Measurements from ENCODE around the gene B4GALT3.

The B4GALT3 gene

DNA sequence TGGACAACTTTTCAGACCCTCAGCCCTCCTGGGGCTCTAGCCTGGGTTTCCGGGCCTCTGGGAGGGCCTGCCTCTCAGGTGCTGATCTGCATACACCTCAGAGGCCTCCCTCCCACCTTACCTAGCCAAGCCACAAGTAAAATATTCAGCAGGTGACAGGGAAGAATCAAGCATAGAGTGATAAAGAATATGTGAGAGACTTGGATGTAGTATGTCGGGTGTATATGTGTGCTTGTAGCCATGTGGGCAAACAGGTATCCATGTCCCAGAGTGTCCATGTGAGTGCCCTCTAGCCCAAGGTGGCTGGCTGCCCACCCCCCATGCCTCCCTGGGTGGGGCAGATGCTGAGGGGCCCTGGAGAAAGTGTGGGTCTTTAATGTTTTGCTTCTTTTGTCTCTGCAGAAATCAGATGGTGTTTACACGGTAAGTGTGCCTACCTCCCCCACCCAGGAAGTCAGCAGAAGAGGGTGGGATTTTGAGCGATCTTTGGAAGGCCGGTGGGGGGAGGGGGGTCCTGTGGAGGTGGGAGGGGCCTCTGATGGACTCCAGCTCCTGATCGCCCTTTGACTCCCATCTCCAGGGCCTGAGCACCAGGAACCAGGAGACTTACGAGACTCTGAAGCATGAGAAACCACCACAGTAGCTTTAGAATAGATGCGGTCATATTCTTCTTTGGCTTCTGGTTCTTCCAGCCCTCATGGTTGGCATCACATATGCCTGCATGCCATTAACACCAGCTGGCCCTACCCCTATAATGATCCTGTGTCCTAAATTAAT, 41.2 kb upstream of the B4GALT3 start:
- H3K36me3 ChIP-seq (ENCODE audit: control insufficient read depth, low read depth, low read length): peaks cover 14% of the 10 kb centered on the region
- no peak overlapping the region for H3K9ac ChIP-seq (ENCODE audit: low read length)
- H3K9me3 ChIP-seq (ENCODE audit: control insufficient read depth, low read depth, low read length): no peaks in the 10 kb centered on the region
- no peak overlapping the region for H3K27ac ChIP-seq (ENCODE audit: low read length)
- no peaks in the 10 kb centered on the region for H3K27me3 ChIP-seq (ENCODE audit: control insufficient read depth, insufficient read depth, low read length)
- H3K4me3 ChIP-seq (ENCODE audit: low read length): no peak overlapping the region
- peaks cover 13% of the 10 kb centered on the region for H3K4me1 ChIP-seq (ENCODE audit: control insufficient read depth, low read depth, low read length)

DNA sequence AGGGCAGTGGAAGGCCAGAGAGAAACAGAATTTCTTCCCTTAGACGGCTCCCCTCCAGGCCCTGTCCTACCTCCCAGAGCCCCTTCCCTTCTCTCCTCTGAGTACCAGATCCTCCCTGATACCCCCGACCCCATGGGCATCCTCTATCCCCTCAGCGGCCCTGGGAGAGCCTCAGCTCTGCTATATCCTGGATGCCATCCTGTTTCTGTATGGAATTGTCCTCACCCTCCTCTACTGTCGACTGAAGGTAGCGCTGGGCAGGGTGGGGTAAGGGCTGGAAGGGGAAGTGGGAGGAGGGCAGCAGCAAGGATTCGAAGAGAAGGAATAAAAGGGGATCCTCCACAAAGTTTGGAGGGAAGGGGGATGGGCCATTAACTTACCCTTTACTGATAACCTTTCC, 40.5 kb upstream of the B4GALT3 start:
- no peaks in the 10 kb centered on the region for H3K9me3 ChIP-seq (ENCODE audit: control insufficient read depth, low read depth, low read length)
- no peaks in the 10 kb centered on the region for H3K27me3 ChIP-seq (ENCODE audit: control insufficient read depth, insufficient read depth, low read length)
- H3K4me3 ChIP-seq (ENCODE audit: low read length): no peak overlapping the region
- peaks cover 21% of the 10 kb centered on the region for H3K36me3 ChIP-seq (ENCODE audit: control insufficient read depth, low read depth, low read length)
- H3K27ac ChIP-seq (ENCODE audit: low read length): no peak overlapping the region
- no peak overlapping the region for H3K9ac ChIP-seq (ENCODE audit: low read length)
- H3K4me1 ChIP-seq (ENCODE audit: control insufficient read depth, low read depth, low read length): peaks cover 13% of the 10 kb centered on the region

DNA sequence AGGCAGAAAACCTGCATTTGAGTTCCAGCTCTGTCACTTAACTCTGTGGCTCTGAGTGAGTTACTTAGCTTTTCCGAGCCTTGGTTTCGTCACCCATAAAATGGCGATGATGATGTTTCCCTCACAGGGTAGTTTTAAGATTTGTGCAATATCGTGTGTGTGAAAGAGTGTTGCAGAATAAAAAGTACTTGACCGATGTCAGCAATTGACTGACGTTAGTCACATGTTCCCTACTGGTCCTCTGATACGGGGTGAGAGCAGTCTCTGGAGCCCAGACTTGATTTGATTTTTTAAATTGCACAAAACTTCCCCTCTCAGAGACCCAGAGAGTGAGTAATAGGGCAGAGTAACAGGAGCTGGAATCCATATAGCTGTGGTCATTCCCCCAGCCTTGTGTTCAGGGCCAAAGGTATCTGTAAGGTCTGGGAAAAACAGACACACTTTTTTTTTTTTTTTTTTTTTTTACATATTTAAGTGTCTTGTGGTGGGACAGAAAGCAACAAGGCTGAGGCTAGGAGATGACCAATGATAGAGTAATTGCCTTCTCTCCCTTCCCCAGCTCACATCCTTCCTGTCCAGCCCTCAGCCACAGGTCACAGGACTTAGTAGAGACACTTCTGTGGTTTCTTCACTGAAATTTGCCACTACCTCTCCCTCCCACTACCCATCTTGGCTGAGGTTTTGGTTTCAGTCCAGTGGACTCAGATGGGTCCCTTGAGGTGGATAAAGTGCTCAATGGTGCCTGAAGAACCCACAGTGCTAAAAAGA, 39.8 kb upstream of the B4GALT3 start:
- no peaks in the 10 kb centered on the region for H3K9me3 ChIP-seq (ENCODE audit: control insufficient read depth, low read depth, low read length)
- H3K36me3 ChIP-seq (ENCODE audit: control insufficient read depth, low read depth, low read length): peaks cover 28% of the 10 kb centered on the region
- no peak overlapping the region for H3K4me3 ChIP-seq (ENCODE audit: low read length)
- H3K27ac ChIP-seq (ENCODE audit: low read length): no peak overlapping the region
- H3K4me1 ChIP-seq (ENCODE audit: control insufficient read depth, low read depth, low read length): peaks cover 13% of the 10 kb centered on the region
- H3K9ac ChIP-seq (ENCODE audit: low read length): no peak overlapping the region
- H3K27me3 ChIP-seq (ENCODE audit: control insufficient read depth, insufficient read depth, low read length): no peaks in the 10 kb centered on the region

GRCh38 chr1:161215076-161215475, 37.8 kb upstream of the B4GALT3 start, which contains the start of gene FCER1G:
TSS of gene FCER1G (plus strand) at chr1:161215295. CDS start at chr1:161215322, 27 bp downstream.
- H3K4me3 ChIP-seq (ENCODE audit: low read length): no peak within 1 kb of the TSS
- no peak within 1 kb of the TSS for H3K27ac ChIP-seq (ENCODE audit: low read length)
- H3K4me1 ChIP-seq (ENCODE audit: control insufficient read depth, low read depth, low read length): peaks cover 14% of the 10 kb centered on the region
- H3K27me3 ChIP-seq (ENCODE audit: control insufficient read depth, insufficient read depth, low read length): no peaks in the 10 kb centered on the region
- peaks cover 47% of the 10 kb centered on the region for H3K36me3 ChIP-seq (ENCODE audit: control insufficient read depth, low read depth, low read length)
- no peak within 1 kb of the TSS for H3K9ac ChIP-seq (ENCODE audit: low read length)
- no peaks in the 10 kb centered on the region for H3K9me3 ChIP-seq (ENCODE audit: control insufficient read depth, low read depth, low read length)

DNA sequence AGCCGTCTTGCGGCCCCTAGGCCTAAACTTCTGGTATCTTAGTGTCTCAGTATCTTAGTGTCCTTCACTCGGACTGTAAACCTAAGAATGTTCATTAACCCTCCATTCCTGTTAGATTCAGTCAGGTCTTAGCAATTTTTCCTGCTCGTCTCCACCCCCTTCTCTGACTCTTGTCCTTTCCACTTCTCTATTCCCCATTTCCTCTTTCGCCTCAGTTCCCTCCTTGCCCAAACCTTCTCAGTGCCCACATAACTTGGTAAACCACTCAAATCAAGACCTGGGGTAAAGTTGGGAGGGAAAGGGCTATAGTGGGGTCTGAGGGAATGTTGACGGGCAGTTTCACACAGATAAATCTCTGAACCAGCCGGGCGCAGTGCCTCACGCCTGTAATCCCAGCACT, 37.1 kb upstream of the B4GALT3 start:
- no peaks in the 10 kb centered on the region for H3K9me3 ChIP-seq (ENCODE audit: control insufficient read depth, low read depth, low read length)
- no peak overlapping the region for H3K4me3 ChIP-seq (ENCODE audit: low read length)
- no peaks in the 10 kb centered on the region for H3K27me3 ChIP-seq (ENCODE audit: control insufficient read depth, insufficient read depth, low read length)
- peaks cover 16% of the 10 kb centered on the region for H3K4me1 ChIP-seq (ENCODE audit: control insufficient read depth, low read depth, low read length)
- no peak overlapping the region for H3K27ac ChIP-seq (ENCODE audit: low read length)
- H3K36me3 ChIP-seq (ENCODE audit: control insufficient read depth, low read depth, low read length): peaks cover 53% of the 10 kb centered on the region
- H3K9ac ChIP-seq (ENCODE audit: low read length): no peak overlapping the region

DNA sequence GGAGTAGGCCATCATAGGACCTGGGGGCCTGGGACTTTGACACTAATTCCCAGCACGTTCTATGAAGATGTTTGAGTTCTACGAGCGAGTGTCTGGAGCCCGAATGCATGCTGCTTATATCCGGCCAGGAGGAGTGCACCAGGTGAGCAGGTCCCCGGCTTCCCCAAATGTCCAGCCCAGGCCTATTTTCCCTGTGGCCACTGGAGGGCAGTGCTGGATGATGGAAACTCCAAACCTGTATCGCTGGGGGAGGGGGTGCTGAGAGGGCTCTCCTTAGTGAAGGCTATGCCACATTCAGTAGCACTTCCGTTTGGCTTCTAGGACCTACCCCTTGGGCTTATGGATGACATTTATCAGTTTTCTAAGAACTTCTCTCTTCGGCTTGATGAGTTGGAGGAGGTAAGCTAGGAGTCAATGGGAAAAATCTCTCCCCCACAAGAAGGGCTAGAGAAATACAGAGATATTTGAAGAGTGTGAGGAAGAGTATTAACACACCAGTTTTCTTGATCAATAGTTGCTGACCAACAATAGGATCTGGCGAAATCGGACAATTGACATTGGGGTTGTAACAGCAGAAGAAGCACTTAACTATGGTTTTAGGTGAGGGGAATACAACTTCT, 32.6 kb upstream of the B4GALT3 start:
- H3K36me3 ChIP-seq (ENCODE audit: control insufficient read depth, low read depth, low read length): peaks cover 71% of the 10 kb centered on the region
- peaks cover 3% of the 10 kb centered on the region for H3K4me1 ChIP-seq (ENCODE audit: control insufficient read depth, low read depth, low read length)
- no peaks in the 10 kb centered on the region for H3K27me3 ChIP-seq (ENCODE audit: control insufficient read depth, insufficient read depth, low read length)
- no peak overlapping the region for H3K9ac ChIP-seq (ENCODE audit: low read length)
- no peaks in the 10 kb centered on the region for H3K9me3 ChIP-seq (ENCODE audit: control insufficient read depth, low read depth, low read length)
- H3K27ac ChIP-seq (ENCODE audit: low read length): no peak overlapping the region
- H3K4me3 ChIP-seq (ENCODE audit: low read length): no peak overlapping the region

DNA sequence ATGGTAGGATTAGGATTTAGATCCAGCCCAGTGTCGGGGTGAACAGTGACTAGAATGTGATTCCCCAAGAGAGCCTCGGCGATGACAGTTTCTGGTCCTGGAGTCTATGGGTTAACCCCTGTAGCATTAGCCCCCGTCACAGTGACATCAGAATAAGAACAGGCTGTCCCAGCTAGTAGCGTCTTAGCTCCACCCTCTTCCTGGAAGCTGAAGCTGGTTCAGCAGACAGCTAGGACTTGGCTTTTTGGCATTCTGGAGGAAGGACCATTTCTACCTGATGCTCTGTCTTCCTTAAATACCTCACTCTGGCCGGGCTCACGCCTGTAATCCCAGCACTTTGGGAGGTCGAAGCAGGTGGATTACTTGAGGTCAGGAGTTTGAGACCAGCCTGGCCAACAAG, 29.9 kb upstream of the B4GALT3 start:
- Histone ChIP-seq H3K36me3 (ENCODE audit: control insufficient read depth, low read depth, low read length) (peaks cover 54% of the 10 kb centered on the region), H3K4me1 (ENCODE audit: control insufficient read depth, low read depth, low read length) (peaks cover 3% of the 10 kb centered on the region), H3K9ac (ENCODE audit: low read length) (no peak overlapping the region), H3K27ac (ENCODE audit: low read length) (no peak overlapping the region), H3K9me3 (ENCODE audit: control insufficient read depth, low read depth, low read length) (no peaks in the 10 kb centered on the region), H3K4me3 (ENCODE audit: low read length) (no peak overlapping the region), H3K27me3 (ENCODE audit: control insufficient read depth, insufficient read depth, low read length) (no peaks in the 10 kb centered on the region)

DNA sequence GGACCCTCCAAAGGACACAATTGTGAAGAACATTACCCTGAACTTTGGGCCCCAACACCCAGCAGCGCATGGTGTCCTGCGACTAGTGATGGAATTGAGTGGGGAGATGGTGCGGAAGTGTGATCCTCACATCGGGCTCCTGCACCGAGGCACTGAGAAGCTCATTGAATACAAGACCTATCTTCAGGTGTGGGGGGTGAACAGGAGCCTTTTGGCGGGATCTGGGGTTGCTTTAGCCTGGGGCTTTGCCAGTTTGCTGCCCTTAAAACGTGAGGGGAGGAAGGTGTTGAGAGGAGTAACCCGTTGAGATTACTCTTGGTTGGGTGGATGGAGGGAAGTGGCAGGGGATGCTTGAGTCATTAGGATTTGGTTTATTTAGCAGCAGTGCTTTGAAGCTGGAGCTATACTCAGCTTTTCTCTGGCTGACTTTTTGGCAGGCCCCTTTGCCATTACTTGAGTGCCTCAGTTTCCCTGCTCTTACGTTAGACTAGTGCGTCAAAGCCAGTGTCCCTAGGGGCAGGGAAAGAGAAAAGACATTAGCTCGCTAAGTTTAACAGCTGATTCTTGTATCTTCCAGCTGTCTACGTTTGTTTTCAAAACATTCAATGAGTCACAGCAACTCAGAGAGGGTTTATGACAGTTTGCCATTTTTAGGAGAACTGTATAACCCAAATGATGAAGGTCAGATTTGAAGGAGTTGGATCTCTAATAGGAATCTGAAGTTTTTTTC, 29.3 kb upstream of the B4GALT3 start:
- Histone ChIP-seq H3K4me1 (ENCODE audit: control insufficient read depth, low read depth, low read length) (peaks cover 6% of the 10 kb centered on the region), H3K27me3 (ENCODE audit: control insufficient read depth, insufficient read depth, low read length) (no peaks in the 10 kb centered on the region), H3K9me3 (ENCODE audit: control insufficient read depth, low read depth, low read length) (no peaks in the 10 kb centered on the region), H3K36me3 (ENCODE audit: control insufficient read depth, low read depth, low read length) (peaks cover 48% of the 10 kb centered on the region), H3K27ac (ENCODE audit: low read length) (no peak overlapping the region), H3K9ac (ENCODE audit: low read length) (no peak overlapping the region), H3K4me3 (ENCODE audit: low read length) (no peak overlapping the region)

GRCh38 chr1:161201836-161202712, 24.8 kb upstream of the B4GALT3 start, which contains the start of gene NDUFS2:
TSS of gene NDUFS2 (plus strand) at chr1:161202367. CDS start at chr1:161202386, 19 bp downstream.
- Histone ChIP-seq H3K27me3 (ENCODE audit: control insufficient read depth, insufficient read depth, low read length) (no peaks in the 10 kb centered on the region), H3K9me3 (ENCODE audit: control insufficient read depth, low read depth, low read length) (no peaks in the 10 kb centered on the region), H3K9ac (ENCODE audit: low read length) (peak within 1 kb of the TSS; percentile 92), H3K36me3 (ENCODE audit: control insufficient read depth, low read depth, low read length) (peaks cover 18% of the 10 kb centered on the region), H3K27ac (ENCODE audit: low read length) (peak within 1 kb of the TSS; percentile 77), H3K4me3 (ENCODE audit: low read length) (peak within 1 kb of the TSS; percentile 97), H3K4me1 (ENCODE audit: control insufficient read depth, low read depth, low read length) (peaks cover 44% of the 10 kb centered on the region)

- peak overlapping the region; percentile 97 for H3K4me3 ChIP-seq (ENCODE audit: low read length)
- H3K27ac ChIP-seq (ENCODE audit: low read length): peak overlapping the region; percentile 45
- H3K36me3 ChIP-seq (ENCODE audit: control insufficient read depth, low read depth, low read length): peaks cover 9% of the 10 kb centered on the region
- H3K9ac ChIP-seq (ENCODE audit: low read length): peak overlapping the region; percentile 92
- H3K27me3 ChIP-seq (ENCODE audit: control insufficient read depth, insufficient read depth, low read length): no peaks in the 10 kb centered on the region
- no peaks in the 10 kb centered on the region for H3K9me3 ChIP-seq (ENCODE audit: control insufficient read depth, low read depth, low read length)
- peaks cover 50% of the 10 kb centered on the region for H3K4me1 ChIP-seq (ENCODE audit: control insufficient read depth, low read depth, low read length)
Measured at GRCh38 chr1:161200992-161201835, 23.9 kb upstream of the B4GALT3 start.

Data from iPS-18a (cell line).